CD14-positive monocyte (primary cell): ENCODE measurements around the gene CAV1. TPM values are rescaled to one million over a fixed set of nuclear protein-coding genes. Genes with fewer than 3 reads are reported as not detected.
A peak's percentile ranks its signal among the peaks of the same experiment; 100 is the strongest.

Source experiments
- DNase-seq, 3 donors: peaks; one replicate each; pipeline ENCODE4 v3.0.0-alpha.2; 2011 to 2022
- H2AFZ ChIP-seq: 2 replicates; pipeline ENCODE4 v1.6.0; 2012; ENCODE audit warnings: mild to moderate bottlenecking, low read depth, low read length, inconsistent platforms; ENCODE audit not compliant: insufficient read depth, poor library complexity, severe bottlenecking
- H3K27ac ChIP-seq, 2 donors: 1 replicate in 1 of 2; 2 replicates in 1 of 2; pipeline ENCODE4 v1.5.1; 2012 to 2013; ENCODE audit warnings: low read length in 2 of 2, control low read depth in 1 of 2, inconsistent platforms in 1 of 2, low read depth in 1 of 2, mild to moderate bottlenecking in 1 of 2
- H3K27me3 ChIP-seq, 2 donors: one replicate each; pipeline versions ENCODE4 v1.6.0 to v1.6.1; 2011 to 2013; ENCODE audit warnings: low read length in 2 of 2; ENCODE audit not compliant: control insufficient read depth in 2 of 2, insufficient read depth in 2 of 2
- H3K36me3 ChIP-seq, 2 donors: replicated peaks in 1 of 2; 1 replicate in 1 of 2; 2 replicates in 1 of 2; pipeline versions ENCODE4 v1.5.1 to v1.6.1; 2012 to 2013; ENCODE audit warnings: low read length in 2 of 2, control low read depth in 1 of 2, inconsistent platforms in 1 of 2, mild to moderate bottlenecking in 1 of 2; ENCODE audit not compliant: insufficient read depth in 2 of 2, control insufficient read depth in 1 of 2
- H3K4me1 ChIP-seq, 2 donors: 1 replicate in 1 of 2; 2 replicates in 1 of 2; pipeline versions ENCODE4 v1.5.1 to v1.6.1; 2012 to 2013; ENCODE audit warnings: low read length in 2 of 2, control low read depth in 1 of 2, inconsistent platforms in 1 of 2, mild to moderate bottlenecking in 1 of 2, moderate library complexity in 1 of 2; ENCODE audit not compliant: insufficient read depth in 2 of 2, control insufficient read depth in 1 of 2
- H3K4me2 ChIP-seq: replicated peaks from 2 replicates; pipeline ENCODE3; 2012; ENCODE audit warnings: low read length, moderate library complexity, mild to moderate bottlenecking; ENCODE audit not compliant: poor library complexity, severe bottlenecking; ENCODE audit errors: extremely low read depth
- H3K4me3 ChIP-seq, 3 experiments: fragments of 200-600 bp in 1 of 3; sonication (generic) in 1 of 3; replicated peaks in 1 of 3; 1 replicate in 2 of 3; 2 replicates in 1 of 3; pipeline ENCODE4 v1.5.1; 2011 to 2013; ENCODE audit warnings: low read length in 3 of 3, mild to moderate bottlenecking in 3 of 3, control low read depth in 2 of 3, low read depth in 2 of 3, inconsistent platforms in 1 of 3, moderate library complexity in 1 of 3
- H3K79me2 ChIP-seq: 2 replicates; pipeline ENCODE4 v1.6.0; 2012; ENCODE audit warnings: mild to moderate bottlenecking, control low read depth, inconsistent platforms, low read length, moderate library complexity; ENCODE audit not compliant: insufficient read depth
- H3K9ac ChIP-seq: 2 replicates; pipeline ENCODE4 v1.6.0; 2017; ENCODE audit warnings: low read length, mild to moderate bottlenecking; ENCODE audit not compliant: insufficient read depth, poor library complexity, severe bottlenecking
- H3K9me3 ChIP-seq, 2 donors: replicated peaks in 1 of 2; 1 replicate in 1 of 2; 2 replicates in 1 of 2; pipeline versions ENCODE4 v1.5.1 to v1.6.1; 2012 to 2013; ENCODE audit warnings: low read length in 2 of 2, control low read depth in 1 of 2; ENCODE audit not compliant: control insufficient read depth in 1 of 2, insufficient read depth in 1 of 2
- H4K20me1 ChIP-seq: 2 replicates; pipeline ENCODE4 v1.6.0; 2012; ENCODE audit warnings: mild to moderate bottlenecking, low read length, control low read depth, moderate library complexity; ENCODE audit not compliant: insufficient read depth
- H3K27ac Mint-ChIP-seq, 7 donors: one replicate each; pipeline ENCODE4 v1.8.0; 2020; ENCODE audit warnings: mild to moderate bottlenecking in 7 of 7, mixed read lengths in 7 of 7, moderate library complexity in 6 of 7, inconsistent platforms in 2 of 7
- H3K27me3 Mint-ChIP-seq, 3 donors: one replicate each; pipeline ENCODE4 v1.8.0; 2021 to 2022; ENCODE audit warnings: low read depth in 3 of 3, mild to moderate bottlenecking in 3 of 3, mixed read lengths in 3 of 3, moderate library complexity in 3 of 3, inconsistent platforms in 1 of 3
- H3K36me3 Mint-ChIP-seq, 2 donors: one replicate each; pipeline ENCODE4 v1.8.0; 2020; ENCODE audit warnings: mixed read lengths in 2 of 2, inconsistent platforms in 1 of 2, mild to moderate bottlenecking in 1 of 2
- H3K4me1 Mint-ChIP-seq: one replicate; pipeline ENCODE4 v1.8.0; 2020; ENCODE audit warnings: mild to moderate bottlenecking, mixed read lengths
- H3K4me3 Mint-ChIP-seq, 2 donors: one replicate each; pipeline ENCODE4 v1.8.0; 2020; ENCODE audit warnings: mild to moderate bottlenecking in 2 of 2, mixed read lengths in 2 of 2, moderate library complexity in 1 of 2
- H3K9me3 Mint-ChIP-seq, 7 donors: one replicate each; pipeline ENCODE4 v1.8.0; 2020 to 2022; ENCODE audit warnings: mixed read lengths in 7 of 7, mild to moderate bottlenecking in 6 of 7, moderate library complexity in 6 of 7, inconsistent platforms in 2 of 7
- CTCF ChIP-seq: fragments of 200-600 bp; IDR thresholded peaks from one replicate; pipeline ENCODE4 v1.8.0; 2022; ENCODE audit warnings: antibody characterized with exemption, mild to moderate bottlenecking
- WGBS: methylation state at CpG from one replicate; pipeline ENCODE4 v1.1.5; 2013; ENCODE audit warnings: missing lambda C conversion rate; ENCODE audit not compliant: insufficient coverage; 5-methylcytosine and 5-hydroxymethylcytosine counted together
- intact Hi-C, 2 donors: fragments of 100-400 bp; cut with micrococcal nuclease; formaldehyde crosslinking; loops; one replicate each; pipeline versions ENCODE4 v1.15.0 to v1.15.1; 2023
- polyA plus RNA-seq, 3 donors: library from polyadenylated mRNA; depleted of rRNA in 1 of 3; unstranded in 2 of 3; stranded (reverse) in 1 of 3; fragments of 300-500 nt in 2 of 3; fragments of >200 nt in 1 of 3; fragmentation: Illumina TruSeq in 2 of 3; gene quantifications; 1 replicate in 2 of 3; 2 replicates in 1 of 3; pipeline ENCODE4 v1.2.3, GENCODE V29; 2012 to 2021

CAV1 gene
- polyA plus RNA-seq, 3 donors = not detected

GRCh38 chr7:116571037-116571436 lies 46.2 kb downstream of the CAV1 start:
- Mint-ChIP-seq H3K9me3 (no peaks in the 10 kb centered on the region), H3K27ac (peak overlapping the region in 1 of 7 donors; percentile 23), H3K27me3 (no peaks in the 10 kb centered on the region), H3K4me1 (peaks cover 10% of the 10 kb centered on the region), H3K36me3 (no peaks in the 10 kb centered on the region), H3K4me3 (no peak overlapping the region)
- no CpG with 5 or more reads among the region's 1 CpG for WGBS
- Histone ChIP-seq H3K79me2 (no peaks in the 10 kb centered on the region), H4K20me1 (no peaks in the 10 kb centered on the region), H3K36me3 (no peaks in the 10 kb centered on the region), H3K4me3 (no peak overlapping the region), H3K9ac (no peak overlapping the region), H3K27ac (no peak overlapping the region), H3K4me1 (peaks cover 6 to 7% of the 10 kb centered on the region in 2 donors), H3K9me3 (no peaks in the 10 kb centered on the region), H3K27me3 (no peaks in the 10 kb centered on the region), H2AFZ (no peak overlapping the region), H3K4me2 (no peak overlapping the region)
- intact Hi-C loops = no loop called here
- no peak for TF ChIP-seq CTCF
- no peak for DNase-seq

GRCh38 chr7:116571552-116571951 lies 46.7 kb downstream of the CAV1 start:
- Histone ChIP-seq H3K9me3 (no peaks in the 10 kb centered on the region), H3K4me2 (no peak overlapping the region), H3K79me2 (no peaks in the 10 kb centered on the region), H3K4me3 (no peak overlapping the region), H3K27ac (no peak overlapping the region), H2AFZ (no peak overlapping the region), H3K9ac (no peak overlapping the region), H4K20me1 (no peaks in the 10 kb centered on the region), H3K36me3 (no peaks in the 10 kb centered on the region), H3K27me3 (no peaks in the 10 kb centered on the region), H3K4me1 (peaks cover 6 to 7% of the 10 kb centered on the region in 2 donors)
- H3K27me3 Mint-ChIP-seq = no peaks in the 10 kb centered on the region
- H3K4me3 Mint-ChIP-seq = no peak overlapping the region
- TF ChIP-seq CTCF = no peak
- H3K27ac Mint-ChIP-seq = no peak overlapping the region
- H3K36me3 Mint-ChIP-seq = no peaks in the 10 kb centered on the region
- peaks cover 10% of the 10 kb centered on the region for H3K4me1 Mint-ChIP-seq
- DNase-seq = no peak
- intact Hi-C loops = no loop called here
- no CpG with 5 or more reads among the region's 2 CpGs for WGBS
- H3K9me3 Mint-ChIP-seq = no peaks in the 10 kb centered on the region
